Karpas-422 (cell line): ENCODE data around the gene PLEKHH2. TPM values are rescaled to one million over a fixed set of nuclear protein-coding genes. Genes with fewer than 3 reads are reported as not detected.

Experiments
- DNase-seq: peaks from one replicate; pipeline ENCODE4 v3.0.0-alpha.2; 2015
- H2AFZ ChIP-seq: fragments of 200-600 bp; sonication (generic); 2 replicates; pipeline ENCODE4 v1.6.1; 2014; ENCODE audit warnings: antibody characterized with exemption, low read length, mixed read lengths
- H3K27ac ChIP-seq: fragments of 200-600 bp; sonication (generic); 2 replicates; pipeline ENCODE4 v1.5.1; 2014; ENCODE audit warnings: mild to moderate bottlenecking, low read length, moderate library complexity
- H3K27me3 ChIP-seq: fragments of 200-600 bp; sonication (generic); 2 replicates; pipeline ENCODE4 v1.6.1; 2014; ENCODE audit warnings: low read length, mixed read lengths
- H3K36me3 ChIP-seq: fragments of 200-600 bp; sonication (generic); 2 replicates; pipeline ENCODE4 v1.6.1; 2014; ENCODE audit warnings: low read length, mixed read lengths; ENCODE audit not compliant: insufficient read depth
- H3K4me1 ChIP-seq: fragments of 200-600 bp; sonication (generic); 2 replicates; pipeline ENCODE4 v1.6.1; 2014; ENCODE audit warnings: mild to moderate bottlenecking, low read length, mixed read lengths
- H3K4me2 ChIP-seq: fragments of 200-600 bp; sonication (generic); 2 replicates; pipeline ENCODE4 v1.6.1; 2014; ENCODE audit warnings: low read length, low read depth, mild to moderate bottlenecking; ENCODE audit not compliant: poor library complexity, severe bottlenecking
- H3K4me3 ChIP-seq: fragments of 200-600 bp; sonication (generic); 2 replicates; pipeline ENCODE4 v1.5.1; 2014; ENCODE audit warnings: mild to moderate bottlenecking, antibody characterized with exemption, low read length, mixed read lengths
- H3K79me2 ChIP-seq: fragments of 200-600 bp; sonication (generic); 2 replicates; pipeline ENCODE4 v1.6.1; 2014; ENCODE audit warnings: mild to moderate bottlenecking, low read length, mixed read lengths
- H3K9ac ChIP-seq: fragments of 200-600 bp; sonication (generic); 2 replicates; pipeline ENCODE4 v1.6.0; 2014; ENCODE audit warnings: low read length
- H3K9me2 ChIP-seq: fragments of 200-600 bp; sonication (generic), shearing (Covaris generic); replicated peaks from 2 replicates; pipeline ENCODE4 v1.6.0; 2014; ENCODE audit warnings: mild to moderate bottlenecking, low read length, moderate library complexity; ENCODE audit not compliant: insufficient read depth
- H3K9me3 ChIP-seq: fragments of 300-700, 200-600 bp; sonication (generic); 2 replicates; pipeline ENCODE4 v1.6.1; 2014; ENCODE audit warnings: low read length, mixed read lengths
- H4K20me1 ChIP-seq: fragments of 200-600 bp; sonication (generic); 2 replicates; pipeline ENCODE4 v1.6.1; 2014; ENCODE audit warnings: mild to moderate bottlenecking, antibody characterized with exemption, low read length, low read depth; ENCODE audit not compliant: insufficient read depth
- total RNA-seq: library from RNA; depleted of rRNA; stranded (reverse); fragments of >200 nt; shearing (Covaris generic); gene quantifications from 2 replicates; pipeline ENCODE4 v1.2.3, GENCODE V29; 2014; ENCODE audit warnings: low replicate concordance

Gene PLEKHH2
- total RNA-seq, 1 experiment from 2014 or later: not detected

- Histone ChIP-seq H2AFZ (no peak overlapping the region), H3K4me1 (peaks cover 17% of the 10 kb centered on the region), H4K20me1 (no peaks in the 10 kb centered on the region), H3K79me2 (no peaks in the 10 kb centered on the region), H3K36me3 (no peaks in the 10 kb centered on the region), H3K9me2 (no peaks in the 10 kb centered on the region), H3K4me3 (no peak overlapping the region), H3K9me3 (no peaks in the 10 kb centered on the region), H3K4me2 (no peak overlapping the region), H3K9ac (no peak overlapping the region), H3K27ac (no peak overlapping the region), H3K27me3 (no peaks in the 10 kb centered on the region)
- no peak for DNase-seq
These were observed 31.2 kb upstream of the PLEKHH2 start for GRCh38 chr2:43605851-43606250.

DNA sequence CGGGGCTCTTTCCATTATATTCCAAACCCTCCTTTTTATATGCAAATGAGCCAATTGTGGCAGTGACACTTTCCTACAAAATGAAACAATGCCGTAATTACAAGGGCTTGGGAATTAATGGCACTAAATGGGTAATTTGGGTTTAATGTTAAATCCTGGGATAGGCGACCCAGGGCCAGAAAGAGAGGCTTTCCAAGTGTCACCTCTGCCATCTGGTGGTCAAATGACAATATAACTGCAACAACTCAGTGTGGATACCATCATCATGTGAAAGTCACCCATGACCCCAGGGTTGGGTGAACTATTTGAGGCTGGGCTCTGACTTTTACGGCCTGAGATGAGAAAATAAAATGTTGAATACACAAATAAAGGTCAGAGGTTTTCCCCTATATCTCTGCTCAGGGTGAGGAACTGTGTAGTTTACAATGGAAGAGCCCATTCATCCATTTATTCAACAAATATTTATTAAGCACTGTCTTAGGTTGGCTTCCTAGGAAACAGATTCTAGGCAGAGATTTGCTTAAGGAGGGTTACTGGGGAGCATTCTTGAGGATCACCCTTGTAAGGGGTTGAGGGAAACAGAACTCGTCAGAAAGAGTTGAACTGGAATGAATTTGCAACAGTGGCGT lies 27.7 kb upstream of the PLEKHH2 start:
- no peak overlapping the region for H3K27ac ChIP-seq
- H3K4me1 ChIP-seq: peaks cover 17% of the 10 kb centered on the region
- H2AFZ ChIP-seq: no peak overlapping the region
- H4K20me1 ChIP-seq: no peaks in the 10 kb centered on the region
- H3K9ac ChIP-seq: no peak overlapping the region
- H3K4me2 ChIP-seq: no peak overlapping the region
- no peaks in the 10 kb centered on the region for H3K9me3 ChIP-seq
- H3K4me3 ChIP-seq: no peak overlapping the region
- no peaks in the 10 kb centered on the region for H3K36me3 ChIP-seq
- H3K9me2 ChIP-seq: no peaks in the 10 kb centered on the region
- H3K27me3 ChIP-seq: no peaks in the 10 kb centered on the region
- peak; percentile 75 for DNase-seq
- no peaks in the 10 kb centered on the region for H3K79me2 ChIP-seq

DNA sequence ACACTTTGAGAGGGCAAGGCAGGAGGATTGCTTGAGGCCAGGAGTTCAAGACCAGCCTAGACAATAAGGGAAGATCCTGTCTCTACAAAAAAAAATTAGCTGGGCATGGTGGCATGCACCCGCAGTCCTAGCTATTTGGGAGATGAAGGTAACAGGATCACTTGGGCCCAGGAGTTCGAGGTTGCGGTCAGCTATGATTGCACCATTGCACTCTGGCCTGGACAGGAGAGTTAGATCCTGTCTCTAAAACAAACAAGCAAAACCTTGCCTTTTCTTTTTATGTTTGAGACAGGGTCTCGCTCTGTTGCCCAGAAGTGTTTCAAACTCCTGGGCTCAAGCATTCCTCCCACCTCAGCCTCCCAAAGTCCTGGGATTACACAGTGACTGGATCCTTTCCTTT lies 26.7 kb upstream of the PLEKHH2 start:
- no peak for DNase-seq

DNA sequence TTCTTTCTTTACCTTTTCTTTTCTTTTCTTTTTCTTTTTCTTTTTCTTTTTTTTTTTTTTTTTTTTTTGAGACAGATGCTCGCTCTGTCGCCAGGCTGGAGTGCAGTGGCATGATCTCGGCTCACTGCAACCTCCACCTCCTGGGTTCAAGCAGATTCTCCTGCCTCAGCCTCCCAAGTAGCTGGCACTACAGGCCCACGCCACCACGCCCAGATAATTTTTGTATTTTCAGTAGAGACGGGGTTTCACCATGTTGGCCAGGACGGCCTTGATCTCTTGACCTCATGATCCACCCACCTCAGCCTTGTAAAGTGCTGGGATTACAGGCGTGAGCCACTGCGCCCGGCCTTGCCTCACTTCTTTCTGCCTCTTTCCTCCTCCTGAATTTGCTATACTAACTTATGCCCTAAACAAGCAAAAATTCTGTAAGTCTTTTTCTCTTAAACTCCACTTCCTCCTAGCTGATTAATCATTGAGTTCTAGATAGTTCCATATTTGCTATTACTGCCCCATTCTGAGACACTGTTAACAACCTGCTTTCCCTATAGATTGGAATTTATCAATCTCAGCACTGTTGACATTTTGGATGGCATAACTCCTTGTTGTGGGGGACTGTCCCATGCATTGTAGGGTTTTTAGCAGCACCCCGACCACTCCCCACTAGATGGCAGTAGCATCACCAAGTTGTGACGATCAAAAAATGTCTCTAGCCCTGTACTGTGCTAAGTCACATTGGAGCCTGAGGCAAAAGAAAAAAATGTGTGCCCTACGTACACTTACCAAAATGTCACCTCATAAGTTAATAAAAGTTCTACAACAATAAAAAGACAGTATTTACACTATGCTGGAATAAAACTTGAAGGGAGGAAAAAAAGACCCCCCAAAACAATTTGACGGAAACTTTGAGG lies 24.8 kb upstream of the PLEKHH2 start:
- Histone ChIP-seq H3K4me2 (no peak overlapping the region), H3K4me1 (peaks cover 8% of the 10 kb centered on the region), H3K27ac (no peak overlapping the region), H3K9ac (no peak overlapping the region), H3K36me3 (no peaks in the 10 kb centered on the region), H3K9me3 (no peaks in the 10 kb centered on the region), H2AFZ (no peak overlapping the region), H3K79me2 (no peaks in the 10 kb centered on the region), H4K20me1 (no peaks in the 10 kb centered on the region), H3K27me3 (no peaks in the 10 kb centered on the region), H3K9me2 (no peaks in the 10 kb centered on the region), H3K4me3 (no peak overlapping the region)
- DNase-seq: peak; percentile 88

More for the DNA sequence above, 26.7 kb upstream of the PLEKHH2 start:
- no peak overlapping the region for H3K4me3 ChIP-seq
- peaks cover 17% of the 10 kb centered on the region for H3K4me1 ChIP-seq
- H3K9me2 ChIP-seq: no peaks in the 10 kb centered on the region
- no peaks in the 10 kb centered on the region for H3K9me3 ChIP-seq
- H3K9ac ChIP-seq: no peak overlapping the region
- no peaks in the 10 kb centered on the region for H3K79me2 ChIP-seq
- no peak overlapping the region for H3K27ac ChIP-seq
- H2AFZ ChIP-seq: no peak overlapping the region
- no peaks in the 10 kb centered on the region for H3K27me3 ChIP-seq
- H3K4me2 ChIP-seq: no peak overlapping the region
- H3K36me3 ChIP-seq: no peaks in the 10 kb centered on the region
- no peaks in the 10 kb centered on the region for H4K20me1 ChIP-seq

DNA sequence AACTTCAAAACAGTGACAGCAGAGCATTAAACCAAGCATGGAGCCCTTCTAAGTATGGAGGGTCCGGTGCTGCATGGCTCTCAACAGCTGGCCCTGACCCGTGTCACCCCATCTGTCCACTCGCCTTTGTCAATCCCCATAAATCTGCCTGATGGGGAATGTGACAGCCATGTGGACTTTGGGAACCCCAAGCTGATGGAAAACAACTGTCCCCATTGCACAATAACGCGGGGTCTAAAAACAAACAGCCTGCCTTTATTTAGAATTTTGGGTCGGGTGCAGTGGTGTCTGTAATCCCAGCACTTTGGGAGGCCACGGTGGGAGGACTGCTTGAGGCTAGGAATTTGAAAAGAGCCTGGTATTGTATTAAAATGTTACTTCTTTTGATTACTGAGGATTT lies 24.1 kb upstream of the PLEKHH2 start:
- Histone ChIP-seq H3K79me2 (no peaks in the 10 kb centered on the region), H3K27me3 (no peaks in the 10 kb centered on the region), H4K20me1 (no peaks in the 10 kb centered on the region), H3K9me3 (no peaks in the 10 kb centered on the region), H3K27ac (no peak overlapping the region), H3K4me3 (no peak overlapping the region), H3K36me3 (no peaks in the 10 kb centered on the region), H3K9me2 (no peaks in the 10 kb centered on the region), H3K4me1 (peaks cover 1% of the 10 kb centered on the region), H3K4me2 (no peak overlapping the region), H3K9ac (no peak overlapping the region), H2AFZ (no peak overlapping the region)
- DNase-seq: no peak

- Histone ChIP-seq H3K36me3 (no peaks in the 10 kb centered on the region), H3K9me3 (no peaks in the 10 kb centered on the region), H3K4me1 (no peaks in the 10 kb centered on the region)
These were observed 19.9 kb upstream of the PLEKHH2 start for GRCh38 chr2:43616967-43617680.

DNA sequence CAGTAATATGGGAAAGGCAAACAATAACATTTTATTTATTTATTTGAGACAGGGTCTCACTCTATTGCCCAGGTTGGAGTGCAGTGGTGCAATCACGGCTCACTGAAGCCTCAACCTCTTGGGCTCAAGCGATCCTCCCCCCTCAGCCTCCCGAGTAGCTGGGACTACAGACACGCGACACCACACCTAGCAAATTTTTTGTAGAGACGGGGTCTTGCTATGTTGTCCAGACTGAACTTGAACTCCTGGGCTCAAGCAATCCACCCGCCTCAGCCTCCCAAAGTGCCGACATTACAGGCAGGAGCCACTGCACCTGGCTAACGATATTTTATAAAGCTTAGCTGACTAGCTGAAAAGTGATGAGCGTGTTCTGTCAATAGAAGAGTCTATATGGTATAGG lies 17.5 kb upstream of the PLEKHH2 start:
- Histone ChIP-seq H3K27ac (no peak overlapping the region), H2AFZ (no peak overlapping the region), H3K36me3 (no peaks in the 10 kb centered on the region), H3K9me2 (no peaks in the 10 kb centered on the region), H3K4me3 (no peak overlapping the region), H3K79me2 (no peaks in the 10 kb centered on the region), H3K27me3 (no peaks in the 10 kb centered on the region), H3K9ac (no peak overlapping the region), H3K9me3 (no peaks in the 10 kb centered on the region), H3K4me2 (no peak overlapping the region), H3K4me1 (no peaks in the 10 kb centered on the region), H4K20me1 (no peaks in the 10 kb centered on the region)
- DNase-seq: no peak

More at GRCh38 chr2:43616967-43617680, 19.9 kb upstream of the PLEKHH2 start:
- no peak for DNase-seq
- Histone ChIP-seq H3K9me2 (no peaks in the 10 kb centered on the region), H3K79me2 (no peaks in the 10 kb centered on the region), H3K4me3 (no peak overlapping the region), H3K27me3 (no peaks in the 10 kb centered on the region), H2AFZ (no peak overlapping the region), H4K20me1 (no peaks in the 10 kb centered on the region), H3K27ac (no peak overlapping the region), H3K9ac (no peak overlapping the region), H3K4me2 (no peak overlapping the region)

- Histone ChIP-seq H3K4me2 (no peak overlapping the region), H3K27me3 (no peaks in the 10 kb centered on the region), H3K36me3 (no peaks in the 10 kb centered on the region), H4K20me1 (no peaks in the 10 kb centered on the region), H2AFZ (no peak overlapping the region), H3K27ac (no peak overlapping the region), H3K4me1 (no peaks in the 10 kb centered on the region), H3K9me3 (no peaks in the 10 kb centered on the region), H3K9ac (no peak overlapping the region), H3K9me2 (no peaks in the 10 kb centered on the region), H3K4me3 (no peak overlapping the region), H3K79me2 (no peaks in the 10 kb centered on the region)
- no peak for DNase-seq
These were observed 14.1 kb upstream of the PLEKHH2 start for GRCh38 chr2:43622931-43623451.
